Trophoblast cell (in vitro differentiated cells and primary cell): ENCODE measurements around the gene WRAP73.

Source experiments
- DNase-seq, 2 donors: peaks; one replicate each; pipeline ENCODE4 v3.0.0-alpha.2; 2016
- H2AFZ ChIP-seq: 2 replicates; pipeline ENCODE4 v1.6.1; 2013; ENCODE audit warnings: low read length, moderate library complexity, mild to moderate bottlenecking; ENCODE audit not compliant: insufficient read depth, poor library complexity
- H2AK5ac ChIP-seq: 2 replicates; pipeline ENCODE4 v1.6.1; 2013; ENCODE audit warnings: mild to moderate bottlenecking, low read length
- H2BK120ac ChIP-seq: 2 replicates; pipeline ENCODE4 v1.6.1; 2013; ENCODE audit warnings: low read length, mild to moderate bottlenecking, moderate library complexity; ENCODE audit not compliant: insufficient read depth, poor library complexity
- H2BK12ac ChIP-seq: 2 replicates; pipeline ENCODE4 v1.6.1; 2013; ENCODE audit warnings: mild to moderate bottlenecking, low read length, moderate library complexity
- H2BK5ac ChIP-seq: 2 replicates; pipeline ENCODE4 v1.6.1; 2013; ENCODE audit warnings: low read length, low read depth, moderate library complexity, mild to moderate bottlenecking; ENCODE audit not compliant: poor library complexity
- H3K14ac ChIP-seq: 2 replicates; pipeline ENCODE4 v1.6.1; 2013; ENCODE audit warnings: mild to moderate bottlenecking, low read length
- H3K18ac ChIP-seq: 2 replicates; pipeline ENCODE4 v1.6.1; 2013; ENCODE audit warnings: mild to moderate bottlenecking, low read length
- H3K23ac ChIP-seq: 2 replicates; pipeline ENCODE4 v1.6.1; 2013; ENCODE audit warnings: low read length
- H3K27ac ChIP-seq: 2 replicates; pipeline ENCODE4 v1.5.1; 2013; ENCODE audit warnings: low read depth, mild to moderate bottlenecking, inconsistent platforms, low read length, moderate library complexity
- H3K27me3 ChIP-seq: 2 replicates; pipeline ENCODE4 v1.6.1; 2013; ENCODE audit warnings: inconsistent platforms, mild to moderate bottlenecking, low read length, moderate library complexity; ENCODE audit not compliant: insufficient read depth
- H3K36me3 ChIP-seq, 2 experiments: 1 replicate in 1 of 2; 2 replicates in 1 of 2; pipeline ENCODE4 v1.6.1; 2013; ENCODE audit warnings: low read length in 2 of 2, mild to moderate bottlenecking in 2 of 2, moderate library complexity in 1 of 2; ENCODE audit not compliant: insufficient read depth in 2 of 2, control insufficient read depth in 1 of 2
- H3K4ac ChIP-seq: 2 replicates; pipeline ENCODE4 v1.6.1; 2013; ENCODE audit warnings: low read depth, mild to moderate bottlenecking, low read length, moderate library complexity
- H3K4me1 ChIP-seq, 2 experiments: 1 replicate in 1 of 2; 2 replicates in 1 of 2; pipeline ENCODE4 v1.6.1; 2013; ENCODE audit warnings: low read length in 2 of 2, mild to moderate bottlenecking in 2 of 2, moderate library complexity in 1 of 2; ENCODE audit not compliant: insufficient read depth in 2 of 2, control insufficient read depth in 1 of 2
- H3K4me2 ChIP-seq: 2 replicates; pipeline ENCODE4 v1.6.1; 2013; ENCODE audit warnings: inconsistent platforms, mild to moderate bottlenecking, low read length, moderate library complexity
- H3K4me3 ChIP-seq: 2 replicates; pipeline ENCODE4 v1.5.1; 2013; ENCODE audit warnings: mild to moderate bottlenecking, low read depth, low read length, inconsistent platforms
- H3K79me1 ChIP-seq: one replicate; pipeline ENCODE4 v1.6.1; 2013; ENCODE audit warnings: low read length
- H3K79me2 ChIP-seq: 2 replicates; pipeline ENCODE4 v1.6.1; 2013; ENCODE audit warnings: low read length, mild to moderate bottlenecking; ENCODE audit not compliant: control insufficient read depth, insufficient read depth, poor library complexity
- H3K9ac ChIP-seq: 2 replicates; pipeline ENCODE4 v1.6.1; 2013; ENCODE audit warnings: mild to moderate bottlenecking, low read length
- H3K9me3 ChIP-seq: 2 replicates; pipeline ENCODE4 v1.6.1; 2013; ENCODE audit warnings: low read depth, mild to moderate bottlenecking, control low read depth, inconsistent platforms, low read length; ENCODE audit not compliant: insufficient read depth
- H4K12ac ChIP-seq: 2 replicates; pipeline ENCODE4 v1.6.1; 2013; ENCODE audit warnings: low read depth, mild to moderate bottlenecking, low read length, moderate library complexity
- H4K8ac ChIP-seq: 2 replicates; pipeline ENCODE4 v1.6.1; 2013; ENCODE audit warnings: low read depth, mild to moderate bottlenecking, low read length, moderate library complexity
- H4K91ac ChIP-seq: one replicate; pipeline ENCODE4 v1.6.1; 2013; ENCODE audit warnings: low read depth, mild to moderate bottlenecking, low read length, moderate library complexity
- WGBS: extraction: QIAGEN DNeasy Blood & Tissue Kit; methylation state at CpG from one replicate; pipeline ENCODE4 v1.1.7; 2013; ENCODE audit warnings: missing lambda C conversion rate; ENCODE audit not compliant: insufficient read length, insufficient coverage; ENCODE audit errors: extremely low coverage; 5-methylcytosine and 5-hydroxymethylcytosine counted together

Gene WRAP73

DNA sequence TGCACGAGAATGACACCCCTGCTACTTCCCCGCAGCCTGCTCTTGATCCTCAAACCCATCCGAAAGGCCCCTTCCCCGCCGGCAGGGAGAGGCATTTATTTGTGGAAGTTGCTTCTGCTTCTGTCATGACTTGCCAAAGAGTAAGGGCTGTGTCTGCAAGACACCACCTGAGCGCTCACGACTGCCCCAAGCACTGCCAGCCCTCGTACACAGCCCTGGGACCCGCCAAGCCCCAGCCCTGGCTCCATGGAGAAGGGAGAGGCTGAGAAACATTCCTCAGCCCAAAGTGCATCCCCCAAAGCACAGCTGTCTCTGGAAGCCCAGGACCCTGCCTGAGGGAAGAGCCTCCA, 31.4 kb downstream of the WRAP73 start:
- Histone ChIP-seq H3K4me3 (no peak overlapping the region), H3K4me1 (peaks cover 6 to 7% of the 10 kb centered on the region in 2 experiments), H3K9me3 (no peaks in the 10 kb centered on the region), H3K79me1 (no peaks in the 10 kb centered on the region), H4K91ac (no peak overlapping the region), H4K8ac (no peak overlapping the region), H2BK5ac (no peak overlapping the region), H2BK120ac (no peak overlapping the region), H3K9ac (no peak overlapping the region), H2BK12ac (no peak overlapping the region), H3K27ac (no peak overlapping the region), H3K4me2 (no peak overlapping the region), H2AFZ (no peak overlapping the region), H3K79me2 (no peaks in the 10 kb centered on the region), H3K27me3 (no peaks in the 10 kb centered on the region), H4K12ac (no peak overlapping the region), H3K36me3 (no peaks in the 10 kb centered on the region), H2AK5ac (no peak overlapping the region), H3K23ac (no peak overlapping the region), H3K4ac (no peak overlapping the region), H3K14ac (no peak overlapping the region), H3K18ac (no peak overlapping the region)
- WGBS = no CpG with 5 or more reads among the region's 9 CpGs
- no peak for DNase-seq

DNA sequence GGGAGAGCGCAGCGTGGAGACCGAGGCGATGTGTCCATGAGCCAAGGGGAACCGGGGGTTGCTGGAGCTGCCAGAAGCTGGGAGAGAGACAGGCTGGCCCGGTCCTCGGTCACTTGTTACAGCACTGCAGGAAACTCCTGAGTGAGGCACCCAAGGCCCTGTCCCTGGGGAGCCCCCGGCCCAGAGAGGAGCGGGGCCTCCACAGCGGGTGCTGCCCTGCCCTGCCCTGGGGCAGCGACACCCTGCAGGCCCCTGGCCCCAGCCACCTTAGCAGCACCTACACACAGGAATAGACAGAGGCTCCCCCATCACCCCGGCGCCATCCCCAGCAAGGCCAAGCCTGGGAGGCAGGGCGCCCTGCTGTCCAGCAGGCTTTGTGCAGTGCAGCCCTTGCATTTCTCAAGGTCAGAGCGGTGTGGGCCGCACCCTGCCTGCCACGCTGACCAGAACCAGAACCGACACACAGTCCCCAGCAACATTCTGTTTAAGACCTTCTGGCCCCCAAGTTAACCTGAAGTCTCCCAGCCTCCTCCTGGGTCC, 32.0 kb downstream of the WRAP73 start:
- Histone ChIP-seq H3K9ac (no peak overlapping the region), H3K79me2 (no peaks in the 10 kb centered on the region), H2BK12ac (no peak overlapping the region), H3K18ac (no peak overlapping the region), H3K27ac (no peak overlapping the region), H3K4me2 (no peak overlapping the region), H3K4me1 (peaks cover 9% of the 10 kb centered on the region in 2 experiments), H3K9me3 (no peaks in the 10 kb centered on the region), H2AK5ac (no peak overlapping the region), H3K23ac (no peak overlapping the region), H2AFZ (no peak overlapping the region), H4K8ac (no peak overlapping the region), H3K14ac (no peak overlapping the region), H2BK120ac (no peak overlapping the region), H3K36me3 (no peaks in the 10 kb centered on the region), H4K91ac (no peak overlapping the region), H4K12ac (no peak overlapping the region), H3K27me3 (no peaks in the 10 kb centered on the region), H3K4ac (no peak overlapping the region), H3K79me1 (no peaks in the 10 kb centered on the region), H2BK5ac (no peak overlapping the region), H3K4me3 (no peak overlapping the region)
- DNase-seq = no peak
- WGBS = no CpG with 5 or more reads among the region's 18 CpGs

DNA sequence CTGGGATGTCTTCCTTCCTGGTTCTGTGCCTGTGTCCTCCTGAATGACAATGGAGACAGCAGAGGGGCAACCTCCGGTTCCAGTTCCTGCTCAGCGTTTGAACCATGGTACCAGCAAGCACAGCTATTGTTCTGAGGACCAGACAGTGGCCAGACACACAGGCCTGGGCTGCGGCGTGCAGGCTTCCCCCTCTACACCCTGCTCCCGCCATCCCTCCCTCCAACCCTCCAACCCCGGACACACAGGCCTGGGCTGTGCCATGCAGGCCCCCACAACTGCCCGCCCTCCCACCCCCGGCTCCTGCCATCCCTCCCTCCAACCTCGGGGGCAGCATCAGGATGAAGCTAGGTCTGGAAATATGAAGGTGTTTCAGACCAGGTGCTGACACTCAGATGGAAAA, 33.0 kb downstream of the WRAP73 start:
- H3K18ac ChIP-seq = no peak overlapping the region
- H2AFZ ChIP-seq = no peak overlapping the region
- H3K27me3 ChIP-seq = no peaks in the 10 kb centered on the region
- no peak overlapping the region for H3K4me3 ChIP-seq
- no peak overlapping the region for H3K14ac ChIP-seq
- no peak overlapping the region for H2BK5ac ChIP-seq
- no peaks in the 10 kb centered on the region for H3K36me3 ChIP-seq
- H3K4ac ChIP-seq = no peak overlapping the region
- H3K79me1 ChIP-seq = no peaks in the 10 kb centered on the region
- H4K8ac ChIP-seq = no peak overlapping the region
- H3K79me2 ChIP-seq = no peaks in the 10 kb centered on the region
- H3K23ac ChIP-seq = no peak overlapping the region
- H4K12ac ChIP-seq = no peak overlapping the region
- H3K27ac ChIP-seq = no peak overlapping the region
- no peak for DNase-seq
- no peak overlapping the region for H4K91ac ChIP-seq
- no peak overlapping the region for H3K9ac ChIP-seq
- H3K4me2 ChIP-seq = no peak overlapping the region
- no peaks in the 10 kb centered on the region for H3K9me3 ChIP-seq
- WGBS = no CpG with 5 or more reads among the region's 9 CpGs
- H2AK5ac ChIP-seq = no peak overlapping the region
- peaks cover 11 to 12% of the 10 kb centered on the region in 2 experiments for H3K4me1 ChIP-seq
- H2BK12ac ChIP-seq = no peak overlapping the region
- no peak overlapping the region for H2BK120ac ChIP-seq

- H2BK120ac ChIP-seq = no peak overlapping the region
- H3K36me3 ChIP-seq = no peaks in the 10 kb centered on the region
- no peak overlapping the region for H2BK12ac ChIP-seq
- no peaks in the 10 kb centered on the region for H3K79me2 ChIP-seq
- H3K4me1 ChIP-seq = peaks cover 19% of the 10 kb centered on the region in 2 experiments
- no peak overlapping the region for H3K27ac ChIP-seq
- no peak overlapping the region for H4K8ac ChIP-seq
- H3K4ac ChIP-seq = no peak overlapping the region
- no peak overlapping the region for H2AFZ ChIP-seq
- H3K14ac ChIP-seq = no peak overlapping the region
- no peaks in the 10 kb centered on the region for H3K9me3 ChIP-seq
- no peak overlapping the region for H2BK5ac ChIP-seq
- H4K12ac ChIP-seq = no peak overlapping the region
- no peak overlapping the region for H4K91ac ChIP-seq
- no peak overlapping the region for H3K23ac ChIP-seq
- no peak overlapping the region for H3K9ac ChIP-seq
- no peak overlapping the region for H3K4me3 ChIP-seq
- H3K27me3 ChIP-seq = peaks cover 7% of the 10 kb centered on the region
- DNase-seq = peak in 1 of 2 donors; percentile 46
- no peak overlapping the region for H3K4me2 ChIP-seq
- H2AK5ac ChIP-seq = no peak overlapping the region
- no CpG with 5 or more reads among the region's 20 CpGs for WGBS
- no peak overlapping the region for H3K18ac ChIP-seq
- H3K79me1 ChIP-seq = no peaks in the 10 kb centered on the region
These were observed 34.9 kb downstream of the WRAP73 start for GRCh38 chr1:3614755-3615742.
